Neural cell (in vitro differentiated cells): ENCODE data around the gene TSPAN14.
"Not testable (repeated sequence)": the region's sequence is repeated elsewhere in the genome, so short reads cannot be mapped to it uniquely, and the experiment has no call there.

ENCODE experiments used
- EP300 ChIP-seq: fragments of 450-650 bp; conservative IDR thresholded peaks from 2 replicates; pipeline ENCODE4 v1.6.1; 2014; ENCODE audit warnings: antibody characterized with exemption, mild to moderate bottlenecking, moderate library complexity; ENCODE audit not compliant: poor library complexity, severe bottlenecking
- EZH2 ChIP-seq: fragments of 200-600, 300-800 bp; shearing (Covaris generic), sonication (generic); IDR thresholded peaks from 2 replicates; pipeline ENCODE4 v1.6.1; 2014; ENCODE audit warnings: antibody characterized with exemption, low read length, borderline replicate concordance, mild to moderate bottlenecking; ENCODE audit not compliant: insufficient read depth, poor library complexity, severe bottlenecking
- POLR2AphosphoS5 ChIP-seq: IDR thresholded peaks from 2 replicates; pipeline ENCODE4 v1.6.1; 2012
- RAD21 ChIP-seq: fragments of 450-650 bp; conservative IDR thresholded peaks from 2 replicates; pipeline ENCODE4 v1.6.1; 2014; ENCODE audit warnings: antibody characterized with exemption, mild to moderate bottlenecking, moderate library complexity
- SMC3 ChIP-seq: fragments of 450-650 bp; conservative IDR thresholded peaks from 2 replicates; pipeline ENCODE4 v1.6.1; 2014; ENCODE audit warnings: antibody characterized with exemption, mild to moderate bottlenecking, moderate library complexity; ENCODE audit not compliant: poor library complexity
- TAF1 ChIP-seq: IDR thresholded peaks from 2 replicates; pipeline ENCODE4 v1.6.1; 2012; ENCODE audit warnings: low read depth
- TF ChIP-seq, protein P1 (sequence below): fragments of 450-650 bp; IDR thresholded peaks from 2 replicates; pipeline ENCODE4 v1.5.1; 2014; ENCODE audit warnings: antibody characterized with exemption, mild to moderate bottlenecking, moderate library complexity; ENCODE audit not compliant: poor library complexity, severe bottlenecking
- TF ChIP-seq, protein P2 (sequence below): IDR thresholded peaks from 2 replicates; pipeline ENCODE4 v1.6.1; 2012; ENCODE audit warnings: borderline replicate concordance

DNA sequence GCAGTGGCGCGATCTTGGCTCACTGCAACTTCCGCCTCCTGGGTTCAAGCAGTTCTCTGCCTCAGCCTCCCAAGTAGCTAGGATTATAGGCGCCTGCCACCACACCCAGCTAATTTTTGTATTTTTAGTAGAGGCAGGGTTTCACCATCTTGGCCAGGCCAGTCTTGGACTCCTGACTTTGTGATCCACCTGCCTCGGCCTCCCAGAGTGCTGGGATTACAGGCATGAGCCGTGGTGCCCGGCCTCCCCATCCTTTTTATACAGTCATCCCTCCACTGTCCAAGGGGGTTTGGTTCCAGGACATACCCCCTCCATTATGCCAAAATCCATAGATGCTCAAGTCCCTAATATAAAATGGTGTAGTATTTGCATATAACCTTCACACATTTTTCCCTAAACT is 21.5 kb downstream of the TSPAN14 start:
- not testable (repeated sequence) for TF ChIP-seq EP300, SMC3, TAF1, EZH2, RAD21, POLR2AphosphoS5
- TF ChIP-seq, protein P1, sequence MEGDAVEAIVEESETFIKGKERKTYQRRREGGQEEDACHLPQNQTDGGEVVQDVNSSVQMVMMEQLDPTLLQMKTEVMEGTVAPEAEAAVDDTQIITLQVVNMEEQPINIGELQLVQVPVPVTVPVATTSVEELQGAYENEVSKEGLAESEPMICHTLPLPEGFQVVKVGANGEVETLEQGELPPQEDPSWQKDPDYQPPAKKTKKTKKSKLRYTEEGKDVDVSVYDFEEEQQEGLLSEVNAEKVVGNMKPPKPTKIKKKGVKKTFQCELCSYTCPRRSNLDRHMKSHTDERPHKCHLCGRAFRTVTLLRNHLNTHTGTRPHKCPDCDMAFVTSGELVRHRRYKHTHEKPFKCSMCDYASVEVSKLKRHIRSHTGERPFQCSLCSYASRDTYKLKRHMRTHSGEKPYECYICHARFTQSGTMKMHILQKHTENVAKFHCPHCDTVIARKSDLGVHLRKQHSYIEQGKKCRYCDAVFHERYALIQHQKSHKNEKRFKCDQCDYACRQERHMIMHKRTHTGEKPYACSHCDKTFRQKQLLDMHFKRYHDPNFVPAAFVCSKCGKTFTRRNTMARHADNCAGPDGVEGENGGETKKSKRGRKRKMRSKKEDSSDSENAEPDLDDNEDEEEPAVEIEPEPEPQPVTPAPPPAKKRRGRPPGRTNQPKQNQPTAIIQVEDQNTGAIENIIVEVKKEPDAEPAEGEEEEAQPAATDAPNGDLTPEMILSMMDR = not testable (repeated sequence)
- TF ChIP-seq, protein P2, sequence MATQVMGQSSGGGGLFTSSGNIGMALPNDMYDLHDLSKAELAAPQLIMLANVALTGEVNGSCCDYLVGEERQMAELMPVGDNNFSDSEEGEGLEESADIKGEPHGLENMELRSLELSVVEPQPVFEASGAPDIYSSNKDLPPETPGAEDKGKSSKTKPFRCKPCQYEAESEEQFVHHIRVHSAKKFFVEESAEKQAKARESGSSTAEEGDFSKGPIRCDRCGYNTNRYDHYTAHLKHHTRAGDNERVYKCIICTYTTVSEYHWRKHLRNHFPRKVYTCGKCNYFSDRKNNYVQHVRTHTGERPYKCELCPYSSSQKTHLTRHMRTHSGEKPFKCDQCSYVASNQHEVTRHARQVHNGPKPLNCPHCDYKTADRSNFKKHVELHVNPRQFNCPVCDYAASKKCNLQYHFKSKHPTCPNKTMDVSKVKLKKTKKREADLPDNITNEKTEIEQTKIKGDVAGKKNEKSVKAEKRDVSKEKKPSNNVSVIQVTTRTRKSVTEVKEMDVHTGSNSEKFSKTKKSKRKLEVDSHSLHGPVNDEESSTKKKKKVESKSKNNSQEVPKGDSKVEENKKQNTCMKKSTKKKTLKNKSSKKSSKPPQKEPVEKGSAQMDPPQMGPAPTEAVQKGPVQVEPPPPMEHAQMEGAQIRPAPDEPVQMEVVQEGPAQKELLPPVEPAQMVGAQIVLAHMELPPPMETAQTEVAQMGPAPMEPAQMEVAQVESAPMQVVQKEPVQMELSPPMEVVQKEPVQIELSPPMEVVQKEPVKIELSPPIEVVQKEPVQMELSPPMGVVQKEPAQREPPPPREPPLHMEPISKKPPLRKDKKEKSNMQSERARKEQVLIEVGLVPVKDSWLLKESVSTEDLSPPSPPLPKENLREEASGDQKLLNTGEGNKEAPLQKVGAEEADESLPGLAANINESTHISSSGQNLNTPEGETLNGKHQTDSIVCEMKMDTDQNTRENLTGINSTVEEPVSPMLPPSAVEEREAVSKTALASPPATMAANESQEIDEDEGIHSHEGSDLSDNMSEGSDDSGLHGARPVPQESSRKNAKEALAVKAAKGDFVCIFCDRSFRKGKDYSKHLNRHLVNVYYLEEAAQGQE = not testable (repeated sequence)
